PC-9 (cell line): ENCODE results near the gene OPTC. TPM values are rescaled to one million over a fixed set of nuclear protein-coding genes. Genes with fewer than 3 reads are reported as not detected.

Source experiments
- BruUV-seq: library from RNA; stranded (reverse); fragments of 400-500 nt; replicated peaks from 2 replicates; lab custom pipeline; 2021; lab: Mats Ljungman, UMichigan
- CTCF ChIA-PET: fragments of 300-600 bp; sonication (Branson Sonifier 250); formaldehyde crosslinking; loops from one replicate; lab custom pipeline; 2022; ENCODE audit warnings: antibody characterized with exemption; lab: Charles Lee
- POLR2A ChIA-PET: fragments of 300-600 bp; sonication (Branson Sonifier 250); formaldehyde crosslinking; loops from one replicate; lab custom pipeline; 2022; ENCODE audit warnings: antibody characterized with exemption; ENCODE audit not compliant: unreplicated experiment; lab: Charles Lee
- DNase-seq, 2 experiments: peaks; one replicate each; pipeline versions ENCODE4 v3.0.0 to v3.0.0-alpha.2; 2015 to 2022; ENCODE audit warnings: mixed read lengths in 1 of 2
- H2AFZ ChIP-seq: fragments of 200-600 bp; sonication (generic); 2 replicates; pipeline ENCODE4 v1.8.1; 2017; ENCODE audit warnings: antibody characterized with exemption
- H3F3A ChIP-seq: fragments of 200-600 bp; sonication (generic); 2 replicates; pipeline ENCODE4 v1.8.1; 2017; ENCODE audit warnings: antibody characterized with exemption, mild to moderate bottlenecking, low read depth; ENCODE audit not compliant: insufficient read depth
- H3K27ac ChIP-seq: fragments of 200-600 bp; sonication (generic); 2 replicates; pipeline ENCODE4 v1.6.1; 2016; ENCODE audit warnings: mixed run types
- H3K27me3 ChIP-seq: fragments of 200-600 bp; sonication (generic); 2 replicates; pipeline ENCODE4 v1.6.1; 2016; ENCODE audit warnings: low read depth, mixed run types; ENCODE audit not compliant: insufficient read depth
- H3K36me3 ChIP-seq: fragments of 200-600 bp; sonication (generic); 2 replicates; pipeline ENCODE4 v1.6.1; 2016; ENCODE audit warnings: low read depth, mixed run types
- H3K4me1 ChIP-seq: fragments of 200-600 bp; sonication (generic); replicated peaks from 2 replicates; pipeline ENCODE4 v1.6.1; 2016; ENCODE audit warnings: mixed run types; ENCODE audit not compliant: insufficient read depth
- H3K4me2 ChIP-seq: fragments of 200-600 bp; sonication (generic); 2 replicates; pipeline ENCODE4 v1.6.1; 2017; ENCODE audit warnings: mixed run types
- H3K4me3 ChIP-seq: fragments of 200-600 bp; sonication (generic); 2 replicates; pipeline ENCODE4 v1.6.1; 2016; ENCODE audit warnings: mixed run types
- H3K79me2 ChIP-seq: fragments of 200-600 bp; sonication (generic); 2 replicates; pipeline ENCODE4 v1.6.1; 2017; ENCODE audit warnings: low read depth, mixed run types
- H3K9me2 ChIP-seq: fragments of 200-600 bp; sonication (generic); 2 replicates; pipeline ENCODE4 v1.8.1; 2017; ENCODE audit warnings: mild to moderate bottlenecking; ENCODE audit not compliant: insufficient read depth
- H3K9me3 ChIP-seq: fragments of 200-600 bp; sonication (generic); 2 replicates; pipeline ENCODE4 v1.8.1; 2016; ENCODE audit warnings: low read depth; ENCODE audit not compliant: insufficient read depth
- H4K20me1 ChIP-seq: fragments of 200-600 bp; sonication (generic); 2 replicates; pipeline ENCODE4 v1.8.1; 2017; ENCODE audit not compliant: insufficient read depth
- EZH2 ChIP-seq: fragments of 200-600 bp; sonication (generic); IDR thresholded peaks from 2 replicates; pipeline ENCODE4 v1.8.0; 2017; ENCODE audit warnings: antibody characterized with exemption, low read depth
- intact Hi-C: fragments of 100-400 bp; cut with micrococcal nuclease; formaldehyde crosslinking; loops from one replicate; pipeline ENCODE4 v1.10.0; 2022; ENCODE audit not compliant: unreplicated experiment
- total RNA-seq: library from RNA; stranded (reverse); gene quantifications from 2 replicates; pipeline ENCODE4 v1.2.3, GENCODE V29; 2021
- TF ChIP-seq, protein P1 (sequence below): fragments of 200-600 bp; sonication (generic); conservative IDR thresholded peaks from 2 replicates; pipeline ENCODE4 v1.6.1; 2017; ENCODE audit warnings: mixed run types, antibody characterized with exemption, mild to moderate bottlenecking, moderate library complexity

OPTC gene
- total RNA-seq, 1 experiment from 2014 or later = not detected

DNA sequence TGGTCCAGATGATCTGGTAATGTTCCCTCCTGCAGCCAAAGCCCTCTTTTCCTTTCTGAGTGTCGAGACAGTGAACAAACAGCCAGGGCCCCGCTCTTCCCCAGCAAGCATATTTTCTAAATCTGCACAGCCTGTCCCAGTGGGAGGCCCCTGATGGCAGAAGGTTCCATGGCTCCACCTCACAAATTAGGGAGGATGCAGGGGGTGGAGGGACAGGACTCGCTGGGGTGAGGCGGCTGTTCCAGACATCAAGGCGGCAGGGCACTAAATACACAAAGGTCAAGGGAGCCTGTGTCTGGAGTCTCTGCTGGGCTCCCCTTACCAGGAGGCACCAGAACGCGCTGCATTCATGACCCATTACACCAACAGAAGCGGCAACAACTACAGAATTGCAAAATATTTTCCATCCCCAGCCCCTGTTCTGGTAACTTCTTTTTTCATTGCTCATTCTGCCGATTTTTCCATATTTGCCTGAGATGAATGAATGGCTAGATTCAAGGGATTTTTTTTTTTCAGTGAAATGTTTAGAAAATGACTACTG, 45.4 kb upstream of the OPTC start:
- Histone ChIP-seq H3K4me2 (no peak overlapping the region), H3K9me2 (no peaks in the 10 kb centered on the region), H3F3A (no peaks in the 10 kb centered on the region), H3K9me3 (no peaks in the 10 kb centered on the region), H3K4me1 (no peaks in the 10 kb centered on the region), H3K4me3 (no peak overlapping the region), H3K27ac (no peak overlapping the region), H3K27me3 (peaks cover 57% of the 10 kb centered on the region), H3K79me2 (no peaks in the 10 kb centered on the region), H2AFZ (no peak overlapping the region), H4K20me1 (no peaks in the 10 kb centered on the region), H3K36me3 (no peaks in the 10 kb centered on the region)
- CTCF ChIA-PET = no interaction called here
- DNase-seq = no peak
- BruUV-seq = no TSS peak
- TF ChIP-seq, protein P1, sequence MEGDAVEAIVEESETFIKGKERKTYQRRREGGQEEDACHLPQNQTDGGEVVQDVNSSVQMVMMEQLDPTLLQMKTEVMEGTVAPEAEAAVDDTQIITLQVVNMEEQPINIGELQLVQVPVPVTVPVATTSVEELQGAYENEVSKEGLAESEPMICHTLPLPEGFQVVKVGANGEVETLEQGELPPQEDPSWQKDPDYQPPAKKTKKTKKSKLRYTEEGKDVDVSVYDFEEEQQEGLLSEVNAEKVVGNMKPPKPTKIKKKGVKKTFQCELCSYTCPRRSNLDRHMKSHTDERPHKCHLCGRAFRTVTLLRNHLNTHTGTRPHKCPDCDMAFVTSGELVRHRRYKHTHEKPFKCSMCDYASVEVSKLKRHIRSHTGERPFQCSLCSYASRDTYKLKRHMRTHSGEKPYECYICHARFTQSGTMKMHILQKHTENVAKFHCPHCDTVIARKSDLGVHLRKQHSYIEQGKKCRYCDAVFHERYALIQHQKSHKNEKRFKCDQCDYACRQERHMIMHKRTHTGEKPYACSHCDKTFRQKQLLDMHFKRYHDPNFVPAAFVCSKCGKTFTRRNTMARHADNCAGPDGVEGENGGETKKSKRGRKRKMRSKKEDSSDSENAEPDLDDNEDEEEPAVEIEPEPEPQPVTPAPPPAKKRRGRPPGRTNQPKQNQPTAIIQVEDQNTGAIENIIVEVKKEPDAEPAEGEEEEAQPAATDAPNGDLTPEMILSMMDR = no peak
- TF ChIP-seq EZH2 = no peak
- intact Hi-C loops = loop anchor here (10.0 kb wide), 1 partner anchor 74 kb away; no protein-coding TSS in a partner anchor
- POLR2A ChIA-PET = no interaction called here

DNA sequence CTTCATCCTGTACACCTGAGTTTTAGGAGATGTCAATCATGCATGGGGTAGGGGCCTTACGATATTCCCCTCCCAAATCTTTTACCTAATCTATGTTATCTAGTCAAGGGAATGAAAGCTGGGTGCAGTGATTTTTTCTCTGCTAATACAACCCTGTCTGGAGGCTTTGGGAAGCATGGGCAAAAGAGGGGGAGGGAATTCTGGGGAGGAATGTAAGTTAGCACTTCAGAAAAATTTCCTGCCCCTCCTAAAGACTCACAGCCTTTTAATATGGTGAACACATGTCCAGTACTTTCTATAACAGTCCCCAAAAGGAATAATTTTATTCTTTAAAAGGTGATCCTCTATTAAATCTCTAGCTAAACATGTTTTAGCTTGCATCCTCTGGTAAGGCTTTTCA, 44.0 kb upstream of the OPTC start:
- Histone ChIP-seq H3K4me1 (no peaks in the 10 kb centered on the region), H3K79me2 (no peaks in the 10 kb centered on the region), H3K4me3 (no peak overlapping the region), H4K20me1 (no peaks in the 10 kb centered on the region), H3K9me3 (no peaks in the 10 kb centered on the region), H3K9me2 (no peaks in the 10 kb centered on the region), H3K4me2 (no peak overlapping the region), H3K27me3 (peaks cover 48% of the 10 kb centered on the region; the same call in 1 of the 2 replicates), H2AFZ (no peak overlapping the region), H3K36me3 (no peaks in the 10 kb centered on the region), H3K27ac (no peak overlapping the region), H3F3A (no peaks in the 10 kb centered on the region)
- no TSS peak for BruUV-seq
- intact Hi-C loops = no loop called here
- POLR2A ChIA-PET = interaction anchor here (0.7 kb wide), 1 partner anchor 86 kb away, joined by 8 read pairs; no protein-coding TSS in a partner anchor
- TF ChIP-seq EZH2 = no peak
- TF ChIP-seq, protein P1 = no peak
- no peak for DNase-seq
- CTCF ChIA-PET = no interaction called here

DNA sequence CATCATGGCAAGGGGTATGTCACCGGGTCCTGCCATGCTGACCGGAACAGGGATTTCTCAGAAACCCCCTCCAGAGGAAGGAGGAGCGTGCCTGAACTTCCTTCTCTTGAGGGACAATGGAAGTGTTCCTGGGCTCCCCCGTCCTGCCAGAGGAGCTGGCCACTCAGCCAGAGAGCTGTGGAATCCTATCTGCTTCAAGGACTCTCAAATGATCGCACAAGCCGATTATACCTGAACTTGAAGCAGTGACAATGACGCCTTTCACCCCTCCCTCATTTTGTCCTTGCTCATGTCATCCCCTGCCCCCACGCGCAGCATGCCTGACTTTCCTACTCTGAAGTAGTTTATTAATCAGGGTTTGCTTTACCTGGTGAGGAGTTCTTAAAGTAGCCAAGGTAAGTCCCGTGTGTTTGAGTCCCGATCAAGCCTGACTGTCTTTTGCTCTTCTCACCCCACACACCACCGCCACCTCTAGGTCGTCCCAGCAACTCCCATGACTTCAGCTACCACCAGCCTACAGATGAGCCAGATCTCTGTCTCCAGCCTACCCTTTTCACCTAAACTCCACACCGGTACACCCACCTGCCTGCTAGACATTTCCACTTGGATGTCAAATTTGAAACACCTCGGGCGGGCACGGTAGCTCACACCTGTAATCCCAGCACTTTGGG, 43.3 kb upstream of the OPTC start:
- Histone ChIP-seq H3K9me3 (no peaks in the 10 kb centered on the region), H3K4me3 (no peak overlapping the region), H3K4me2 (no peak overlapping the region), H3K9me2 (no peaks in the 10 kb centered on the region), H3K4me1 (no peaks in the 10 kb centered on the region), H2AFZ (no peak overlapping the region), H3K36me3 (no peaks in the 10 kb centered on the region), H3K27me3 (peaks cover 42% of the 10 kb centered on the region; the same call in 1 of the 2 replicates), H3F3A (no peaks in the 10 kb centered on the region), H3K79me2 (no peaks in the 10 kb centered on the region), H4K20me1 (no peaks in the 10 kb centered on the region), H3K27ac (no peak overlapping the region)
- BruUV-seq = no TSS peak
- ChIA-PET CTCF (no interaction called here), POLR2A (no interaction called here)
- TF ChIP-seq, protein P1 = no peak
- intact Hi-C loops = no loop called here
- DNase-seq = no peak
